RWPE2 (cell line): Measurements from ENCODE around the gene ETV4.

ENCODE experiments used
- ATAC-seq: fragments of 200-7000 bp; cut with Tn5 transposase; 3 replicates; pipeline ENCODE4 v1.9.1; 2021; ENCODE audit warnings: low read depth
- DNase-seq: peaks from one replicate; pipeline ENCODE4 v3.0.0-alpha.2; 2020; ENCODE audit warnings: low spot score
- H3K27ac ChIP-seq: fragments of 450-650 bp; 2 replicates; pipeline ENCODE4 v1.5.1; 2017; ENCODE audit warnings: mild to moderate bottlenecking; ENCODE audit not compliant: poor library complexity, severe bottlenecking
- H3K27me3 ChIP-seq: fragments of 250-450 bp; sonication (Bioruptor Pico); 2 replicates; pipeline ENCODE4 v1.5.1; 2021; ENCODE audit warnings: mild to moderate bottlenecking, moderate library complexity; ENCODE audit not compliant: insufficient read depth, poor library complexity, severe bottlenecking
- H3K36me3 ChIP-seq: fragments of 250-450 bp; sonication (Bioruptor Pico); 2 replicates; pipeline ENCODE4 v1.5.1; 2020; ENCODE audit warnings: low read depth, mild to moderate bottlenecking, moderate library complexity
- H3K4me1 ChIP-seq: fragments of 250-450 bp; sonication (Bioruptor Pico); 2 replicates; pipeline ENCODE4 v1.5.1; 2021; ENCODE audit warnings: mild to moderate bottlenecking, moderate library complexity; ENCODE audit not compliant: insufficient read depth, poor library complexity, severe bottlenecking
- H3K4me3 ChIP-seq: fragments of 250-450 bp; sonication (Bioruptor Pico); 2 replicates; pipeline ENCODE4 v1.5.1; 2021; ENCODE audit warnings: mild to moderate bottlenecking, moderate library complexity; ENCODE audit not compliant: severe bottlenecking
- H3K9me3 ChIP-seq: fragments of 250-450 bp; sonication (Bioruptor Pico); 2 replicates; pipeline ENCODE4 v1.5.1; 2021; ENCODE audit warnings: mild to moderate bottlenecking, moderate library complexity; ENCODE audit not compliant: severe bottlenecking
- TF ChIP-seq, protein P1 (sequence below): fragments of 450-650 bp; IDR thresholded peaks from one replicate; pipeline ENCODE4 v1.5.1; 2017; ENCODE audit warnings: mild to moderate bottlenecking, moderate library complexity; ENCODE audit not compliant: poor library complexity, severe bottlenecking

The ETV4 gene

DNA sequence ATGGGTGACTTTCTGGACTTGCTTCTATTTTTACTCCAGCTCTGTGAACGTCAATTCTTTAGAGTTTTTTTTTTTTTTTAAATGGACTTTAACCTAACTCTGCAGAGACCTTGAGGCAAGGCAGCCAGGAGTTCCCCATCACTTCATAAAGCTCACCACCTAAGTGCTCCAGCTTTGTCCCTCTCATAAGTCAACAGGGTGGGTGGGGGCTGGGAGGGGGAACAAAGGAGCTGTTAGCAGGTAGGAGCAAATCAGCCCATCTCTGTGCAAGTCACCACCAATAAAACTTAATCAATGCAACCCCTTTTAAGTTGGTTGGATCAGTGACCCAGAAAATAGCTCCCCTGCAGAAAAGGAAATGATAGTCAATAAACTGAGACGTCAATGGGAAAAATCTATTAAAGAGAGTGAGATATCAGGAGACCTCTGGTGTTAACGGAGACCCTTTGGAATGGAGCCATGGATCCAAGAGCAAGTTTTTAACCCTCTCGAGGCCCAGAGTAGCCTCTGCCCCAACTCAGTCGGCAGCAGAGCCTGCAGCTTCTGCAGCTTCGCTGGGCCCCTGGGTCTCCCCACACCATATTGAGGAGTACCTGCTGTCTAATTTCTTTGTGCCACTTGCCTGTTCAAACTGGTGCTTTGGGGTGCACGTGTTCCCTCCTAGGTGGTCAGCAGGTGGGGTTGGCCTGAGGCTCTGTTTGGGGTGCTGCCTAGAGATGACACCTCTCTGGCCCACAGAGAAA is 27.6 kb upstream of the ETV4 start:
- H3K27me3 ChIP-seq, result no peaks in the 10 kb centered on the region
- no peak for DNase-seq
- no peaks in the 10 kb centered on the region for H3K36me3 ChIP-seq
- ATAC-seq, result no peak
- H3K4me1 ChIP-seq, result peaks cover 4% of the 10 kb centered on the region
- TF ChIP-seq, protein P1, sequence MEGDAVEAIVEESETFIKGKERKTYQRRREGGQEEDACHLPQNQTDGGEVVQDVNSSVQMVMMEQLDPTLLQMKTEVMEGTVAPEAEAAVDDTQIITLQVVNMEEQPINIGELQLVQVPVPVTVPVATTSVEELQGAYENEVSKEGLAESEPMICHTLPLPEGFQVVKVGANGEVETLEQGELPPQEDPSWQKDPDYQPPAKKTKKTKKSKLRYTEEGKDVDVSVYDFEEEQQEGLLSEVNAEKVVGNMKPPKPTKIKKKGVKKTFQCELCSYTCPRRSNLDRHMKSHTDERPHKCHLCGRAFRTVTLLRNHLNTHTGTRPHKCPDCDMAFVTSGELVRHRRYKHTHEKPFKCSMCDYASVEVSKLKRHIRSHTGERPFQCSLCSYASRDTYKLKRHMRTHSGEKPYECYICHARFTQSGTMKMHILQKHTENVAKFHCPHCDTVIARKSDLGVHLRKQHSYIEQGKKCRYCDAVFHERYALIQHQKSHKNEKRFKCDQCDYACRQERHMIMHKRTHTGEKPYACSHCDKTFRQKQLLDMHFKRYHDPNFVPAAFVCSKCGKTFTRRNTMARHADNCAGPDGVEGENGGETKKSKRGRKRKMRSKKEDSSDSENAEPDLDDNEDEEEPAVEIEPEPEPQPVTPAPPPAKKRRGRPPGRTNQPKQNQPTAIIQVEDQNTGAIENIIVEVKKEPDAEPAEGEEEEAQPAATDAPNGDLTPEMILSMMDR, result no peak
- H3K27ac ChIP-seq, result no peak overlapping the region
- no peak overlapping the region for H3K4me3 ChIP-seq
- no peaks in the 10 kb centered on the region for H3K9me3 ChIP-seq

DNA sequence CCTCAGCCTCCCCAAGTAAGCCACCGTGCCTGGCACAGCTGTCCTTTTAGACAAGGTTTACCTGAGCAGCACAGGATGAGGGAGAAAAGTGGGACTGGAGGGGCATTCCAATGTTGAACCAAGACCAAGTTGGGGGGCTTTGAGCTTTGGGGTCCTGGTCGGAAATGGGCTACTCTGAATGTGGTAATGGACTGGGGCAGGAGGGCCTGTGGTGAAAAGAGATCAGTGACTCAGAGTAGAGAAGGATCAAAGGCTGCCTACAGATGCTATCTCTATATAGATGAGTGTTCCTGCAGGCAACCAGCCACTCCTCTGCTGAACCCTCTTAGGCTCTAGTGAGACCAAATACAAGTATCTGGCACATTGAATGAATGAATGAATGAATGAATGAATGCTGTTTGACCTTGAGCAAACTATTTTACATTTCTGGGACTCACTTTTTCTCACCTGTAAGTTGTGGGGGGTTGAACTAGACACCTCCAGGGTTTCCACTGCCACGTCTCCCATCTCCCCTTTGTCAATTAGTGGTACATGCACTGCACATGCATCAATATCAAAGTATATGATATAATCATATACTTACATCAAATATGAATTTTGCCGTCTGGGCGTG is 26.3 kb upstream of the ETV4 start:
- TF ChIP-seq, protein P1, result no peak
- Histone ChIP-seq H3K9me3 (no peaks in the 10 kb centered on the region), H3K27me3 (no peaks in the 10 kb centered on the region), H3K4me3 (no peak overlapping the region), H3K4me1 (no peaks in the 10 kb centered on the region), H3K36me3 (no peaks in the 10 kb centered on the region), H3K27ac (no peak overlapping the region)
- ATAC-seq, result no peak; the same call in 2 of the 3 replicates
- DNase-seq, result no peak

DNA sequence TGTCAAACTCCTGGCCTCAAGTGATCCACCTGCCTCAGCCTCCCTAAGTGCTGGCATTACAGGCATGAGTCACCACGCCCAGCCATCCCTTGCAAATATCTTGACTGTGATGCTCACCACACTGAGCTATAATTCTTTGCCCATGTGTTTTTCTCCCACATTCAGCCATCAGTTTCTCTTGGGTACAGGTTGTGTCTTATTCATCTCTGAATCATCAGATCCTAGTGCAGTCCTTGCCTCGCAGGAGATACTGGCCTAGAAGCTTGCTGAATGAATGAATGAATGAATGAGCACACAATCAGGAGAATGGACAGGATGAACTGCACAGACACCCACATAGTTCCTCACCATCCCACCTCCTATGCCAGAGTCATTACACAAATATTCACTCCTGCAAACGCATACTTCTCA is 24.4 kb upstream of the ETV4 start:
- no peaks in the 10 kb centered on the region for H3K36me3 ChIP-seq
- H3K27ac ChIP-seq, result no peak overlapping the region
- H3K9me3 ChIP-seq, result no peaks in the 10 kb centered on the region
- H3K4me1 ChIP-seq, result no peaks in the 10 kb centered on the region
- no peak overlapping the region for H3K4me3 ChIP-seq
- no peaks in the 10 kb centered on the region for H3K27me3 ChIP-seq
- TF ChIP-seq, protein P1, result no peak
- peak; percentile 85 for ATAC-seq
- DNase-seq, result no peak

DNA sequence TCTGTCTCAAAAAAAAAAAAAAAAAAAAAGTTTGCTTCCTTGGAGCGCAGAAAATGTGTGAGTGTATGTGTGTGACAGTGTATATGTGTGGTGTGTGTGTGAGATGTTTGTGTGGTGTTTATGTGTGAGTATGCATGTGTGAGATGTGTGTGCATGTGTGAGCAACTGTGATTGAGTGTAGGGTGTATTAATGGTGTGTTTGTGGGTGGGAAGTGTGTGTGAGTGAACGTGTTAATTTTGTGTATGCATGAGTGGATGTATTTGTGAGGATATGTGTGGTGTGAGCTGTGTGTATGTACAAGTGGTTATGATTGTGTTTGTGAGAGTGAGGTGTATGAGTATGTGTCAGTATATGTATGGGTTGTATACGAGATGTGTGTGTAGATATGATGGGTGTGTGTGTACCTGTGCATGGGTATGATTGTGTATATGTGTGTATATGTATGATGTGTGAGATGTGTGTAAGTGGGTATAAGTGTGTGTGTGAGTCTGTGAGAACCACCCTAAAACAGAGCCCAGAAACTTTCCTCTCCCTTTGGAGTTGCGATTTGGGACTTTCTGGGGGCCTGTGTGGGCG is 22.5 kb upstream of the ETV4 start:
- no peak for DNase-seq
- no peak for ATAC-seq
- Histone ChIP-seq H3K4me1 (no peaks in the 10 kb centered on the region), H3K9me3 (no peaks in the 10 kb centered on the region), H3K27ac (no peak overlapping the region), H3K36me3 (no peaks in the 10 kb centered on the region), H3K27me3 (no peaks in the 10 kb centered on the region), H3K4me3 (no peak overlapping the region)
- TF ChIP-seq, protein P1, result no peak
